Neutrophil (primary cell): ENCODE results near the gene DNAJA1.

Experiments used
- H3K27ac ChIP-seq: fragments of 200-600 bp; sonication (generic); 2 replicates; pipeline ENCODE4 v1.5.1; 2016; ENCODE audit warnings: mild to moderate bottlenecking, moderate library complexity
- H3K27me3 ChIP-seq: fragments of 200-600 bp; sonication (generic); 2 replicates; pipeline ENCODE4 v1.6.0; 2016; ENCODE audit warnings: mild to moderate bottlenecking
- H3K36me3 ChIP-seq: fragments of 200-600 bp; sonication (generic); 2 replicates; pipeline ENCODE4 v1.5.1; 2017
- H3K4me1 ChIP-seq, 2 experiments: fragments of 200-600 bp in 1 of 2; sonication (generic) in 1 of 2; 1 replicate in 1 of 2; 2 replicates in 1 of 2; pipeline versions ENCODE4 v1.5.1 to v1.6.1; 2013 to 2016; ENCODE audit warnings: low read depth in 1 of 2, low read length in 1 of 2, mild to moderate bottlenecking in 1 of 2, moderate library complexity in 1 of 2; ENCODE audit not compliant: control insufficient read depth in 1 of 2, insufficient read depth in 1 of 2
- H3K4me3 ChIP-seq, 2 experiments: fragments of 200-600 bp in 1 of 2; sonication (generic) in 1 of 2; 1 replicate in 1 of 2; 2 replicates in 1 of 2; pipeline ENCODE4 v1.5.1; 2013 to 2016; ENCODE audit warnings: low read depth in 1 of 2, low read length in 1 of 2, mild to moderate bottlenecking in 1 of 2, moderate library complexity in 1 of 2
- H3K9me3 ChIP-seq: fragments of 200-600 bp; sonication (generic); 2 replicates; pipeline ENCODE4 v1.5.1; 2016
- TF ChIP-seq, protein P1 (sequence below): fragments of 200-600 bp; sonication (generic); IDR thresholded peaks from 2 replicates; pipeline ENCODE4 v1.5.1; 2016; ENCODE audit warnings: antibody characterized with exemption

DNAJA1 gene

GRCh38 chr9:33030285-33030684, 5.2 kb downstream of the DNAJA1 start:
- Histone ChIP-seq H3K4me1 (peaks cover 34% of the 10 kb centered on the region in 2 experiments), H3K36me3 (peaks cover 85% of the 10 kb centered on the region), H3K27me3 (no peaks in the 10 kb centered on the region), H3K27ac (peak overlapping the region; percentile 56), H3K9me3 (no peaks in the 10 kb centered on the region), H3K4me3 (no peak overlapping the region)
- TF ChIP-seq, protein P1, sequence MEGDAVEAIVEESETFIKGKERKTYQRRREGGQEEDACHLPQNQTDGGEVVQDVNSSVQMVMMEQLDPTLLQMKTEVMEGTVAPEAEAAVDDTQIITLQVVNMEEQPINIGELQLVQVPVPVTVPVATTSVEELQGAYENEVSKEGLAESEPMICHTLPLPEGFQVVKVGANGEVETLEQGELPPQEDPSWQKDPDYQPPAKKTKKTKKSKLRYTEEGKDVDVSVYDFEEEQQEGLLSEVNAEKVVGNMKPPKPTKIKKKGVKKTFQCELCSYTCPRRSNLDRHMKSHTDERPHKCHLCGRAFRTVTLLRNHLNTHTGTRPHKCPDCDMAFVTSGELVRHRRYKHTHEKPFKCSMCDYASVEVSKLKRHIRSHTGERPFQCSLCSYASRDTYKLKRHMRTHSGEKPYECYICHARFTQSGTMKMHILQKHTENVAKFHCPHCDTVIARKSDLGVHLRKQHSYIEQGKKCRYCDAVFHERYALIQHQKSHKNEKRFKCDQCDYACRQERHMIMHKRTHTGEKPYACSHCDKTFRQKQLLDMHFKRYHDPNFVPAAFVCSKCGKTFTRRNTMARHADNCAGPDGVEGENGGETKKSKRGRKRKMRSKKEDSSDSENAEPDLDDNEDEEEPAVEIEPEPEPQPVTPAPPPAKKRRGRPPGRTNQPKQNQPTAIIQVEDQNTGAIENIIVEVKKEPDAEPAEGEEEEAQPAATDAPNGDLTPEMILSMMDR: no peak

GRCh38 chr9:33032292-33032691, 7.2 kb downstream of the DNAJA1 start:
- TF ChIP-seq, protein P1: no peak
- H3K36me3 ChIP-seq: peaks cover 97% of the 10 kb centered on the region
- H3K27me3 ChIP-seq: no peaks in the 10 kb centered on the region
- H3K9me3 ChIP-seq: no peaks in the 10 kb centered on the region
- no peak overlapping the region for H3K4me3 ChIP-seq
- peaks cover 19 to 22% of the 10 kb centered on the region in 2 experiments for H3K4me1 ChIP-seq
- H3K27ac ChIP-seq: no peak overlapping the region

DNA sequence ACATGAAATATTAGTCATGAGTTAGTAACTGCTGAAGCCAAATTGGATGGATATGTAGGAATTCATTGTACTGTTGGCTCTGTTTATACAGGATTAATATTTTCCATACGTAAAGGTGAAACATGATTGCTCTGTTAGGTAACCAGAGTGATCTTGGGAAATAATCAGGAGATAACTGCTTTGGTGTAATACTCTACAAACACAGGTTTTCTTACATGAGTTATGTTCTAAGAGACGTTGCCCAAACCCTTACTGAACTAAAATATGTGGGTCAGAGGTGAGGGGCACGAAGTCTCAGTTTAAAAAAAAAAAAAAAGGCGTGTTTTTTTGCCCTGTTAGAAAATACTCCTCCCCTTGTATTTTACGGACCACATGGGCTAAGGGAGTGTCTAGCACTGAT, 7.8 kb downstream of the DNAJA1 start:
- no peak overlapping the region for H3K27ac ChIP-seq
- H3K9me3 ChIP-seq: no peaks in the 10 kb centered on the region
- H3K4me1 ChIP-seq: peaks cover 19% of the 10 kb centered on the region in 2 experiments
- TF ChIP-seq, protein P1: no peak
- no peak overlapping the region for H3K4me3 ChIP-seq
- peaks cover 97% of the 10 kb centered on the region for H3K36me3 ChIP-seq
- H3K27me3 ChIP-seq: no peaks in the 10 kb centered on the region

- no peaks in the 10 kb centered on the region for H3K9me3 ChIP-seq
- peaks cover 49 to 55% of the 10 kb centered on the region in 2 experiments for H3K4me1 ChIP-seq
- H3K4me3 ChIP-seq: no peak overlapping the region
- TF ChIP-seq, protein P1: no peak
- H3K36me3 ChIP-seq: peaks cover 43% of the 10 kb centered on the region
- peak overlapping the region; percentile 71 for H3K27ac ChIP-seq
- no peaks in the 10 kb centered on the region for H3K27me3 ChIP-seq
Observed at GRCh38 chr9:33040792-33041431, 15.8 kb downstream of the DNAJA1 start.

DNA sequence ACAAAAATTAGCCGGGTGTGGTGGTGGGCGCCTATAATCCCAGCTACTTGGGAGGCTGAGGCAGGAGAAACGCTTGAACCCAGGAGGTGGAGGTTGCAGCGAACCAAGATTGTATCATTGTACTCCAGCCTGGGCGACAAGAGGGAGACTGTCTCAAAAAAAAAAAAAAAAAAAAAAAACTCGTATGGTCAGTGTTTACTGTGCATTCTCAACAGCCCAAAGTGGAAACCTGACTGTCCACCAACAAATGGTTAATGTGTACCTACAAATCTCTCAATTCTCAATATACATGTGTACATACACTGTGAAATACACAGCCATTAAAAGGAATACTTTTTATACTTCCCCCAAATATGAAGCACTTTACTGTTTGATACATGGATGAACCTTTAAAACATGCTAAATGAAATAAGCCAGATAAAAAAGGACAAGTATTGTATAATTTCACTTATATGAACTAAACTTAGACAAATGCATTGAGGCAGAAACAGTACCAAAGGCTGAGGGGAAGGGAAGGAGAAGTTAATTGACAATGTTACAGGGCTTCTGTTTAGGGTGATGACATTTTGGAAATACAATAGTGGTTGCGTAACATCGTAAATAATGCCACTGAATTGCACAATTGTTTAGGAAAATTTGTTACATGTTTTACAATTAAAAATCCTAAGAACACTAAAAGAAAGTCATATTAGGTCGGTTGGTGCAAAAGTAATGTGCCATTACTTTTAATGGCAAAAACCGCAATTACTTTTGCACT, 16.5 kb downstream of the DNAJA1 start:
- Histone ChIP-seq H3K9me3 (no peaks in the 10 kb centered on the region), H3K27ac (peak overlapping the region; percentile 71), H3K36me3 (peaks cover 43% of the 10 kb centered on the region), H3K27me3 (no peaks in the 10 kb centered on the region), H3K4me3 (no peak overlapping the region), H3K4me1 (peaks cover 49 to 55% of the 10 kb centered on the region in 2 experiments)
- TF ChIP-seq, protein P1: no peak
